ENCODE data around the gene TFEB.

DNA sequence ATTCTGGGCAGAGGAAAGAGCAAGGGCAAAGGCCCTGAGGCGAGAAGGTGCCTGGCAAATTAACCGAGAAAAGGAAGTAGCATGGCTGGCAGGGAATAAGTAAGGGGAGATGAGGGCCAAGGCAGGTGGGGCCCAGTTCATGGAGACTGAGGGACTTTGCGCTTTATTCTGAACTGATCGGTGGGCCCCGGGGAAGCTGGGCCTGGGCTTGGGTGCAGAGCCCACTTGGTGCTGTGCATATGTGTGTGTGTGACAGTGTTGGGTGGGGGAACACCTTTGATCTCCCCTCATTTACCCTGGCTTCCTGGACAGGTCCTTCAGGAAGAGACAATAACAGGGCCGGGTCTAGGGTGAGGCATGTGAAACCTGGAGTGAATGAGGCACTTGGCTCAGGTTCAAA, 100.0 kb downstream of the TFEB start:
- TF ChIP-seq EZH2phosphoT487 (IDR thresholded peaks at IDR 0.05), result no peak
- TF ChIP-seq, protein P1, sequence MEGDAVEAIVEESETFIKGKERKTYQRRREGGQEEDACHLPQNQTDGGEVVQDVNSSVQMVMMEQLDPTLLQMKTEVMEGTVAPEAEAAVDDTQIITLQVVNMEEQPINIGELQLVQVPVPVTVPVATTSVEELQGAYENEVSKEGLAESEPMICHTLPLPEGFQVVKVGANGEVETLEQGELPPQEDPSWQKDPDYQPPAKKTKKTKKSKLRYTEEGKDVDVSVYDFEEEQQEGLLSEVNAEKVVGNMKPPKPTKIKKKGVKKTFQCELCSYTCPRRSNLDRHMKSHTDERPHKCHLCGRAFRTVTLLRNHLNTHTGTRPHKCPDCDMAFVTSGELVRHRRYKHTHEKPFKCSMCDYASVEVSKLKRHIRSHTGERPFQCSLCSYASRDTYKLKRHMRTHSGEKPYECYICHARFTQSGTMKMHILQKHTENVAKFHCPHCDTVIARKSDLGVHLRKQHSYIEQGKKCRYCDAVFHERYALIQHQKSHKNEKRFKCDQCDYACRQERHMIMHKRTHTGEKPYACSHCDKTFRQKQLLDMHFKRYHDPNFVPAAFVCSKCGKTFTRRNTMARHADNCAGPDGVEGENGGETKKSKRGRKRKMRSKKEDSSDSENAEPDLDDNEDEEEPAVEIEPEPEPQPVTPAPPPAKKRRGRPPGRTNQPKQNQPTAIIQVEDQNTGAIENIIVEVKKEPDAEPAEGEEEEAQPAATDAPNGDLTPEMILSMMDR (IDR thresholded peaks at IDR 0.05), result no peak
